Measurements from ENCODE around the gene CEP43.
A peak's percentile ranks its signal among the peaks of the same experiment; 100 is the strongest.

CEP43 gene

DNA sequence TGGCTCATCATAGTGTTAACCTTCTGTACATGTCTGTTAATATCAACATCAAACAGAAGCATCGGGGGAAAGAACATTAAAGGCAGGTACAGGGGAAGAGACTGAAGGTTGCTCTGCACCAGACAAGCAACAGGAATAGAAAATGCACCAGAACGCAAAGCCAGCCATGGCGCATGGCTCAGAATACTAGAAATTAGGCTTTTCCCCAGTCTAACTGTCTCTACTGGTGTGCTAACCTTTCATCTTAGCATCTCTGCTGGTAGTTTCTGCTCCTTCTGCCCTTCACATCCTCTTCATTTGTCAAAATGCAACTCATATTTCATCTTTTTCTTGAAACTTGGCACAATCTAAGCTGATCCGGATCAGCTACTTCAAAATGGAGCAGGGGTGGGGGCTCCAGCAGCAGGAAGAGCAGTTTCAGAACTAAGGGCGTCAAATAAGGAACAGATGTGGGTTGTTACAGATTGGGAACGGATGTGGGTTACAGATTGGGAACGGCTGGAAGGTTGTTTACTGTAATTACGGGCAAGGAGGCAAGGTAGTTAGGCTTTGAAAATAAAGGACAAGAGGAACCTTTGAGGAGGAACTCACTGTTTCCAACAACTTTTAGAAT lies 29.7 kb upstream of the CEP43 start:
- no peak for DNase-seq

DNA sequence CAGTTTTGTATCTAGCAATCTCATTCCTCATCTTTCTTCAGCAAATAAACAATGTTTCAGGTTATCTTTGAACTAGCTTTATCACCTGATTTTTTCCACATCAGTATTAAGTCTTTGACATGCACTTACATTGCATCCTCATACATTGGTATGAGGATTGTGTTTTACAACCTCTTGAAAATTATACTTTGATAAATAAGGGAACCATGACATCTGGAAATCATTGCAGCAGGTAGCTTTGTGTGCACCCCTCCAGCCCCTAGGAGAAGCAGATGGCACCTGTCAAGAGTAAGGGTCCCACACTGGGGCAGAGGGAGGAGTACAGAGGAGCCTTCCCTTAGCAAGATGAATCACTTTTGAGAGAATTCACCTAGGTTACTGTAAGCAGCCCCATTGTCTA lies 29.1 kb upstream of the CEP43 start:
- no peak for DNase-seq

DNA sequence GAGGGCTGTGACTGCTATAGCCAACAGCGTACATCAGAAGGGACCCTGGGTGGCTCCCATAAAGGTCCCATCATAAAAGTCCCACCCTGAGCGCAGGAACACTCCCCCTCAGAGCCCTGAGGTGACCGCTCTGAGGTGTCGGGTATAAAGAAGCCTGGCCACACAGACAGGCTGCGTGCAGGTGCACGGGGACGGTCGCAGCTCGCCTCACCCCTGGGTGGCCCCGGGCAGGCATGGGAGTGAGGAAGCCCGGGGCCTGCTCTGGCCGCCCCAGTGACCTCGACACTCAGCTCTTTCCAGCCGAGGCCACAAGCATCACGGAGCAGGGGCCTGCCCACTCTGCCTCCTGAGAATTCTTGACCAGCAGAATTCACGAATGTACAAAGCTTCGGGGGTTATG lies 28.4 kb upstream of the CEP43 start:
- no peak for DNase-seq

DNA sequence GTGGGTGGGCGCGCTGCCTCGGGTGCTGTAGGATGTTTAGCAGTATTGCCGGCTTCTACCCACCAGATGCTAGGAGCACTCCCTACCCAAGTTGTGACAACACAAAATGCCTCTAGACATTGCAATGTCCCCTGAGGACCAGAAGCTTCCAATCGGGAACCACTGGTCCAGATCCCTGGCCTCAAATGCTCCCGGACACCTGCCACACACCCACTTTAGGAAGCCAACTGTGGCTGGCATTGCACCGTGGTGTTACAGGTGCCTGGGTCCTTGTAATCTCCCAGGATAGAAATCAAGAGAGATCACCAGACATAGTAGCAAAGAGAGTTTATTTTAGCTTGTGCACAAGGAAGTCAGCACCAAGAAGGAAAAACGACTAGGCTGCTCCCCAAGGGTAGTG lies 27.9 kb upstream of the CEP43 start:
- no peak for DNase-seq

DNA sequence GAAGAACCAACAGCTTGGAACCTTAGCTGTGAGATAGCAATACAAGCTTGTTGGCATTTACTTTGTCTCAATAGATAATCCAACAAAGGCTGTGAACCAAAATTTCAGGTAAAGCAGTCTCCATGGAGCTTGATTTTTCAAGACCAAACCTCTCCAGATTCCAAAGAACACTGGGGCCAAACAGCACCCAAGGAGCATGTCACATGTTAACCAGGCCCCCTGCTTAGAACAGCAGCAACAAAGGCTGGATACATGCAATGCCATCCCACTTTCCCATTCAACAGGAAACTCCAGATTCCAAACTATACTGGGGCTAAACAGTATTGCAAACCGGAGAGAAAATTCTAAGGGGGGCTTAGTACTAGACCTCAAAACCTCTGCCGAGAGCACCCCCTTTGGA lies 27.1 kb upstream of the CEP43 start:
- no peak for DNase-seq

DNA sequence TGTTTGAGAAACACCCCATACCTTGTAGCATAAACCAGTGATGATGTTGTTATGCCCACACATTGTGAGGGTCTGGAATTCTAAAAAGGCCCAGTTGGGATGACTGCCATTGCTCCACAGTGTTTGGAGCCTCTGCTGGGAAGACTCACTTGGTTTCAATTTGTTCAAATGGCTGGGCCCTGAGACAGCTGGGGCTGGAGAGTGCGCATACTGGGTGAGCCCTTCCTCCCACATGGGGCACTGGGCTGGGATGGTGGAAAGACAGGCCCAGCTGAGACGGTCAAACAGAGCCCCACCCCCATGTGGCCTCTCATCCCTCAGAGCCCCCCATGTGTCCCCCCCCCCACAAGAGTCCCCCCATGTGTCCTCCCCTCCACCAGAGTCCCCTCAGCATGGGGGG lies 22.6 kb upstream of the CEP43 start:
- DNase-seq, result no peak

DNA sequence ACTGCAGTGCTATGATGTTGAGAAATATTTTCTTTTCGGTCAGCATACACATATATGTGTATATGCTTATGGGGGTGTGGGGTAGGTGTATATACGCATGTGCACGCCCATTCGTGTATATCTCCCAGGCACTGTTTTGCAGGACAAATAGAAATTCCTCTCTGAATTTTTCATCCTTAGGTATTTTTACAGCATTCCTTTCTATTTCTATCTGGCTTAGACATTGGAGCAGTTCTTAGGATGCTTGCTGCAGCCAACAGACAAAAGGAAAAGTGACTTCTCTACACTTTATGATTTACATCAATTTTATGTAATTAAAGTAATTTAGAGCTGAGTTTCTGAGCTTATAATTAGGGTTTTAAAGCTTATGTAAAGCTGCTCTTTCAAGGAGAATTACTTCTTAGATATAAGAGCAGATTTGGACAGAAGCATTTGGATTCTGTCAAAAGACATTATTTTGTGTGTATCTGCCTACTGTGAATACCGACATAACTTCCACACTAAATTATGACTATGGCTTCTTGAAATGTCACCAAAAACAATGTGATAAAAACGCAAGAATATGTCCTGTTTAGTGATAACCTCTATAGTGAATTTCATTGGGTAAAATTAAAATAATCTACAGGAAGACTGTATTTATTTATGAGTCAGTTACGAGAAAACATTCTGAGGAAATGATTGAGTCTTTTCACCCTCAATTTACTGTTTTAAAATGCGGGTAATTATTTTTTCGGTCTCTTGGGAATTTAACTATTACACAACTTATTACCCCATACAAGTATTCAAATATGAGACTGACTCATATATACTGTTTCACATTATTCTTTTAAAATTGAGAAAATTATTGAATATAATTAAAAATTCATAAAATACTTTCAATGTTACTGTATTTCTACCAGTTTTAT lies 21.3 kb upstream of the CEP43 start:
- no peak for DNase-seq

DNA sequence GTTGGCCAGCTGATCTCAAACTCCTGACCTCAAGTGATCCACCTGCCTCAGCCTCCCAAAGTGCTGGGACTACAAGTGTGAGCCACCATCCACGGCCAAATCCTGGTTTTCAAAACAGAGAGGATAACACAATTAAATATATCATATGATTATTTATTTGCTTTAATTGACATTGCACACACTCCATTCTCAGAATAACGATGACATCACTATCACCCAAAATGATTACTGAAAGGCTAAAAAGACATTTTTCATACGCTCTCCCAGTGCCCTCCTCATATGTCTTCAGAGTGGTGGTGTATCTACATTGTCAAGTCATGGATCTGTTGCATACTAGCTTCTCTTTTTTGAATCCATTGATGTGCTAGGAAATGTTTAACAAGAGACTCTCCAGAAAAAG lies 18.5 kb upstream of the CEP43 start:
- DNase-seq, result no peak

DNA sequence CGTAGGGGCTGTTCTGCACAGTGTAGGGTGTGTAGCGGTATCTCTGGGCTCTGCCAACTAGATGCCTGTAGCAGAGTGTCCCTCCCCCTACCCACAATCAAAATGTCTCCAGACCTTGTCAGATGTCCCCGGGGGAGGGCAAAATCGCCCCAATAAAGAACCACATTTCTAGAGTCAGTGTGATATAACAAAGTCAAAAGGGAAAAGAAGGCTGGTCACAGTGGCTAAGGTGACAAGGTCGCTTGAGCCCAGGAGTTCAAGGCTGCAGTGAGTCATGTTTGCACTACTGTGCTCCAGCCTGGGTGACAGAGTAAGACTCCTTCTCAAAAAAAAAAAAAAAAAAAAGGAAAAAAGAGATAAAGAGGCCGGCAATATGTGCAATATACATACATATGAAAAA lies 11.7 kb upstream of the CEP43 start:
- no peak for DNase-seq

DNA sequence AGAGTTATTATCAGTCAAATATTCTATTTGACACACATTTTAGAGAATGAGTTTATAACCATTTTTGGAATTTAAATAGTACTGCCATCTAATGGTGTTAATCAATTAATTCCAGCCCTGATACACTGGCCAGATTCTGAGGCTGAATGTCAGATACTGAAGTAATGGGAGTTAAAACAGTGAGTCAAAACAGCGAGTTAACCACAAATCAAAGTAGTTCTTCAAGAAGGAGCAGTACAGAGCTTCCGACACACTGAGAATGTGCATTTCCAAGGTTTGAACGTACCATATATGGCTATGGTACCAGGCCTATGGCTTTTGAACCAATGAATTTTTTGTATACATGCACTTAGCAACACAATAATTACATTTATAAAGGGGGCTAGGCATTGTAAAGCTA lies 11.3 kb upstream of the CEP43 start:
- no peak for DNase-seq

DNA sequence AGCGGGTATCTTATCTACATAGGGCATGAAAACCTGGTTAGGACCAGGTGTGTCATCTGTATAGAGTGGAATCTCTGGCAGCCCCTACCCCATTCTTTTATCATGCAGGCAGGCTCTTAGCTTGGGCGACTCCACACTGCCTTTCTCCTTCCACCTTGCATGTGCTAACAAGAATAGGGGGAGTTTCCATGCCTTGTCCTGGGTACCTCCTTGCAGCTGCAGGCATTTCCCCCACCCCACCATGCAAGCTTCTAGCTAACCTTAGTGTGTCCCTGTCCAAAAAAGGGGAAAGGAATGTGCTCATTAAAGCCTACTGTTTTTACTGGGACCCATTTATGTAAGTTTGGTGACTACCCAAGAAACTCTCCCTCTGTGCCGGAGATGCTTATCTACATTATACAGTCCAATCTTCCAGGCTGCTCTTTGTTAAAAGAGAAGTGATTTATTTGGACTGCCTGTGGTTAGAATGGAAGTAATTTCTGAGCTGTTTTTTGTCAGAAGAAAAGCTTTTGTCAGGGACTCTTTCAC lies 10.5 kb upstream of the CEP43 start:
- DNase-seq, result no peak

DNA sequence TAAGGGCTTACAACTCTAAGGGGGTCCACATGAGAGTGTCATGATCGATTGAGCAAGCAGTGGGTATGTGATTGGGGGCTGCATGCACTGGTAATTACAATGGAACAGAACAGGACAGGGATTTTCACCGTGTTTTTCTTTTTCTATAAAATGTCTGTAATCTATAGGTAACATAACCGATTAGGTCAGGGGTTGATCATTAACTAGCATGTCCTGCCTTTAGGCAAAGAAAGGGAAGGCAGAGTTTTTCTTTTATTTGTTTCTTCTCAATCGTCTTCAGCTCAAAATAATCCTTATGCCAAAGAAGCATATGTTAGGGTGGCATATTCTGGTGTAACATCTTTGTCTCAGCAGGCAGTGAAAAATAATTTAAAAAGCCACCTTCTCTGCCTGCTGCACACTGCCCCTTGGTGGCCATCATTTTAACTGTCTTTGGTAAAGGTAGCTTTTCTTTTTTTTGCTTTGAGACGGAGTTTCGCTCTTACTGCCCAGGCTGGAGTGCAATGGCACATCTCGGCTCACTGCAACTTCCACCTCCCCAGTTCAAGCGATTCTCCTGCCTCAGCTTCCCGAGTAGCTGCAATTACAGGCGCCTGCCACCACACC lies 9.7 kb upstream of the CEP43 start:
- peak; percentile 25 to 27 for DNase-seq

DNA sequence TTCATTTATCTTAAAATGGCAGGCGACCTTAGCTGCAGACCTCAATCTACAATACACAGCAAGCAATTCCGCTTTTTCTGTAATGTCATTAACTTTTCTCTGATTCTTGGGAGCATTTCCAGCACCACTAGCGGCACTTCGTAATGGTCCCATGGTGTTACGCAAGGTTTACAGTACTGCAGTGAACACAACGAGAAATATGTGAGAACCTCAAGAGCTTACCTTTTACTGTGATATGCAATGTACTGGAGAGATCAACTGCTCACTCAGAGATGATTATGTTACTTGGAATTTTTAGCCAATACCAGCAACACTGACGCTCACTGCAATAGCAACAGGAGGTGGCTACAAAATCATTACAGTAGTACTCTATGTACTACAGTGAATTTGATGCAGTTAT lies 2.8 kb upstream of the CEP43 start:
- DNase-seq, result no peak

DNA sequence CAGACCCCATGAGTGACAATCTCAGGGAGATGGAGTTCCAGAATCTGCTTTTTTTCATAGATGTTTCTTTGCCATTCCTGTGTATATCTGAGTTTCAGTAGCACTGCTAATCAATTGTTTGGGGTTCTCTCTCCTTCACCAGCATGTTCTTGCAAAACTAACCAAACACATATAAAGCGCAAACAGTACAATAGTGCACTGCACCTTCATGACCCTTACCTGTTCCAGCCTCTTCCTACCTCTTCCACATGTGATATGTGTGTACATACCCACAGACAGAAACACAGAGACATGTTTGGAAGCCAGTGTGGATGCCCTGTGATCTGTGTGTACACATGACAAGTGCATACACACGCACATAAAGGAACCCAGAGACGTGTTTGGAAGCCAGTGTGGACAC lies 1.8 kb upstream of the CEP43 start:
- no peak for DNase-seq

DNA sequence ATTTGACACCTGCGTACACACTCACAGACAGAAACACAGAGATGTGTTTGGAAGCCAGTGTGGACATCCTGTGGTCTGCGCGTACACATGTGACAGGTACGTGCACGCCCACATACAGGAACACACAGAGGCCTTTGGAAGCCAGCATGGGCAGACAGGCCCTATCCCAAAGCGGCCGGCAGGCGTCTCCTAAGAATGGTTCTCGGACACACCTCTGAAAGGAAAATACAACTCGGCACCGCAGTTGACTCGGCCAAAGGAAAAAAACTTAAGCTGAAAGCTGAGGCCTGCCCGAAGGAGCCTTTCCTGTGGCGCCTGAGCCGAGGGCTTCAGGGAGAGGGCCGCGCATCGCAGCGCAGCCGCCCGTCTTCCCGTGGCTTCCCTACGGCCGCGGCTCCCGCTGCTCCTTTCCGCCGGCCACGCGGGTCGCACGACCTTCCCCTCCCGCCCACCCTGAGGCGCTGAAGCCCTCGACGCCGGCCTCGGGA lies 1.4 kb upstream of the CEP43 start:
- peak; percentile 28 to 31 for DNase-seq

DNA sequence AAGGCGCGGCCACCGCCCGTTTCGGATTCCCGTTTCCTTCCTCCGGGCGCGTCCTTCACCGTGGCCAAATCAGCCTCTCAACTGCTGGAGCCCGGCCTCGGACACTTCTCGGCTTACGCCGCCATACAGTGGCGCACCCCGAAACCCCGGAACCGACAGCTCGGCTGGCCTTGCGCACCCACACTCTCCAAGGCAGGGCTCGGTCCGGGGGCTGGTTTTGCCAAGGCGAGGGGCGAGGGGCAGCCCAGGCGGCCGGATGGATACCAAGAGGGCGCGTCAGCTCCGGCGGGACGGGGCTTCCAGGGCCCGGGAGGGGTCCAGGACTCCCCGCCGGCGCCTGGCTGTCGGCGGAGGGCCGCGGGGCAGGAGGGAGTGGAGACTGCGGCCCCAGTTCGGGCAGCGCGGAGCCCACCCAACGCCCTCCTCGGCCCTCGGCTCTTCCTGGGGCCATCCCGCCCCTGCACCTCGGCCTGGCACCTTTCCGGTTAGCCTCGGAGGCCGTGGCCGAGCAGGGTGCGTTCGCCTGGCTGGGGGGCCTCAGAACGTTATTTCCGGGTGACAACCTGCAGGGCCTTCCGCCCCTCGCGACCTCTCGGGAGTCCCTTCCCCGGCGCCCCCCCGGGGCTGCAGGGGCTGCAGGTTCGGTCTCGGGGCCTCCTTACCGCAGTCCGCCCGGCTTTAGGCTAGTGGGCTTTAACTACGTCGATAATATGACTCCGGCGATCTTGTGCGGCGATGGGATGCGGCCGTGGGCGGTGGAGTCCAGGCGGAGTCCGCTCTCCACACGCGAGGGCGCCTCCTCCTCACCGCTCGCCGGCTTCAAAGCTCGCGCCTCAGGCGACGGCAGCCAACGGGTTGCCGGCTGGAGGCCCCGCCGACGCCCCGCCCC lies 697 bp upstream of the CEP43 start:
- DNase-seq, result peak in 1 of 2 experiments; percentile 3

DNA sequence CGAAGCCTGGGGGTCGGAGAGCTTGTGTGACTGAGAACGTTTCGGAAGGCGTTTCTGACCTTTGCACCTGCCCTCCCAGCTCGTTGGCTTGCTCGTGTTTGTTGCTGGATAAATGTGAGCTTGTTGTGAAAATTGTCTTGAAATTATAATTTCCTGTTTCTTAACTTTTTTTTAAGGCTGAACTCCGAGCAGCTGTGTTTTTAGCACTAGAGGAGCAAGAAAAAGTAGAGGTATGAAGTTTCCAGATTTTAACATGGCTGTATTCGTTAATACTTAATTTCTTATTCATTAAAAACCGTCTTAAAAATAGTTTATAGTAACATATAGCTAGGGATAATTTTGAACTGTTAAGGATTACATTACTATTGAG lies 672 bp downstream of the CEP43 start:
- DNase-seq, result no peak

DNA sequence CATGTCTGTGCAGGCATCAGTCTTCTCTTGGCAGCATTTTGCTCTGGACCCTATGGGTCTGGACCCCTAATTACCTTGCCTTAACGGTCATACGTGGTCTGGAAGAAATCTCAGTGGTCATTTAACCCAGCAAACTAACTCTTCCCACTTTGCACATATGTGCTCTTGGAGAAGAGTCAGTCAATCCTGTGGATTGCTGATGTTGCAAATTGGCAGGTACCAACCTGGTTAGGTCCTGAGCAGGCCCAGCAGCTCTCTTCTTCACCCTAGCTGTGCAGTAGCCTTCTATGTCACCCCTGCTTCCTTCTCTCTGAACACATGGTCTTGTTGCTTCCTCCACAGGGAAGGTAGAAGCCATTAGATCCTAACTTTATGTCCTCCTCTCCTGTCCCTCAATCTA lies 1.6 kb downstream of the CEP43 start:
- no peak for DNase-seq

DNA sequence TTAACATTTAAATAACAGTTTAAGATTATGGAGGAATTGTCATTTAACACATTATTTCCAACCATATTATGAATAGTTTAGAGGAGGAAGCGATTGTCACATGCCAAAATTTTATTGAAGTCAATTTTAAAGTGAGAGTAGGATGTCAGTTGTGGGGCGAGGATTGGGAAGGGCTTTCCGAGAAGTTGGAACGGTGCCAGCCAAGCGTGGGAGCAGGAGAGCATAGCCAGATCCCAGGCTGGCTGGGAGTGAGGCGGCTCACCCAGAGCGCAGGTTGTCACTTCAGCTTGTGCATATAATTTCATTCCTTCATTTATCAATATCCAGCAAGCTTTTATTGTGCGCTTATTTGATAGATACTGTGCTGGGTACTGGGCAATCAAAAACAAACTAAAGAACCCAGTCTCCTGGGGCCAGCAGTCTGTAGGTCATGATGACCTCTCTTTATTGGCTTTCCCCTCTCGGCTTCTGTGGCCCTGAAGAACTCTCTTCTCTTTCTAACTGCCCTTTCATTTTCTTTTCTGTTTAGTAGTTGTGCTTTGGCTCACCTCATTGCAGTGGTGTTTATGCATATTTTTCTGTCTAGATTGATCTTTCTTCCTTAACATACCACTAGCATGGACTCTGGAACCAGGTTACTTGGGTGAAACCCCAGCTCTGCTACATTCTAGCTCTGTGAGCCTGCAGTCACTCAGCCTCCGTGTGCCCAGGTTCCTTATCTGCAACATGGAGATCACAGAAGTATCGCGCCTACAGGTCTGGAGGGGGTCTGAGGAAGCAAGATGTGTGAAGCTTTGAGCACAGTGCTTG lies 6.4 kb downstream of the CEP43 start:
- DNase-seq, result no peak

DNA sequence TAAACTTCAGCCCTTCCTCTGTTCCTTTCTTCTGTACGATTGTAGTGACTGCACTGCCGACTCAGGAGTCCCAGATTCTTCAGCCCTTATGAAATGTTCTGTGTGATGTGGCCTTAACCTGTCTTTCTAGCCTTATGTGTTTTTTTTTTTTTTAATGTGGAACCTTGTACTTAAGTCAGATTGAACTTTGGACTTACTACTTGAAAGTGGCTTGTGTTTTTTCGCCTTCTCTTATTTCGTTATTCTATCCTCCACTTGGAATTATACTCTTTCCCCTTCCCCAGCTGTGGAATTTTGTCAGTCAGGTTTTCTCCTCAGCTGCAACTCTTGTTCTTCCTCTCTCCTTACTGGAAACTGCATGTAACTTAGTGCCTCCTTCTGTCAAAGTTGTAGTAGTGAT lies 8.8 kb downstream of the CEP43 start:
- DNase-seq, result no peak

DNA sequence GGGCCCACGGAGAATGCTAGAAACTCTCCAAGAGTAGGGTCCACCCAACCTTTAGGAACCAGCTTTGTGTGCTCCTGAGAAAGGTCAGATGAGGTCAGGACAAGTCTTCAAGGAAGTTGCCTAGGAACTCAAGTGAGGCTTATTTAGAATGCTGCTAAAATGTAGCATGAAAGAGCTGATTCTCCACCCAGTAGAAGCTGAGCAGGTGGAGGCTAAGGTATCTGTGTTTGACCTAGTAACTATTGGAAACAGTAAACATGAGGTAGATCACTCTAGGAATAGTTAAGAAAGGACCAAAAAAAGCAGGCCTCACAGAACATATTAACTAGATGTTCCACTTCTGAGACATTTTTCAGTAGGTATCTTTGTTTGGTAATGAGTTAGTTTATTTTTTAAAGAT lies 13.9 kb downstream of the CEP43 start:
- DNase-seq, result no peak

DNA sequence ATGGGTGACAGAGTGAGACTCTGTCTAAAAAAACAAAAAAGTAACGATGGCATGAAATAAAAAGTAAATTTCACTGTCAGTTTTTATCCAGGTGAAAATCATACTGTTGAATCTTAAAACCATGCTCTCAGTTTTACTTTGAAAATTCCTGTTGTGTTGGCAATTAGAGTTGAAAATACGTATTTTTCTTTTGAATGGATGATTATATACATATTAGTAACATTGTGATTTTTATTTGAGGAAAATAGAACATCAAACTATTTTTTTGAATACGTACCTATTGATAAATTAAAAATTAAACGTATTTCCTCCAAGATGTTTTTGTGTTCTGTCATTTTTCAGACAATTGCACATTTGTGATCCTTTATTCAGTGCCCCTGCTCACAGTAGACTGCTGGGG lies 14.7 kb downstream of the CEP43 start:
- DNase-seq, result no peak

All from activated CD4-positive, alpha-beta T cell treated with anti-CD3 and anti-CD28 coated beads, Interleukin-2, amount 50 U/mL, for 4 hours (primary cell).